DOHH2 (cell line): Measurements from ENCODE around the gene TEX54.

ENCODE experiments used
- EZH2phosphoT487 ChIP-seq: fragments of 200-600 bp; sonication (generic); IDR thresholded peaks from 2 replicates; pipeline ENCODE4 v1.6.1; 2017; ENCODE audit warnings: borderline replicate concordance, mild to moderate bottlenecking, antibody characterized with exemption, low read length, moderate library complexity, mixed read lengths
- TF ChIP-seq, protein P1 (sequence below): fragments of 200-600 bp; sonication (generic); IDR thresholded peaks from one replicate; pipeline ENCODE4 v1.5.1; 2014; ENCODE audit warnings: antibody characterized with exemption, mild to moderate bottlenecking, low read depth, low read length; ENCODE audit not compliant: poor library complexity, severe bottlenecking

- TF ChIP-seq, protein P1, sequence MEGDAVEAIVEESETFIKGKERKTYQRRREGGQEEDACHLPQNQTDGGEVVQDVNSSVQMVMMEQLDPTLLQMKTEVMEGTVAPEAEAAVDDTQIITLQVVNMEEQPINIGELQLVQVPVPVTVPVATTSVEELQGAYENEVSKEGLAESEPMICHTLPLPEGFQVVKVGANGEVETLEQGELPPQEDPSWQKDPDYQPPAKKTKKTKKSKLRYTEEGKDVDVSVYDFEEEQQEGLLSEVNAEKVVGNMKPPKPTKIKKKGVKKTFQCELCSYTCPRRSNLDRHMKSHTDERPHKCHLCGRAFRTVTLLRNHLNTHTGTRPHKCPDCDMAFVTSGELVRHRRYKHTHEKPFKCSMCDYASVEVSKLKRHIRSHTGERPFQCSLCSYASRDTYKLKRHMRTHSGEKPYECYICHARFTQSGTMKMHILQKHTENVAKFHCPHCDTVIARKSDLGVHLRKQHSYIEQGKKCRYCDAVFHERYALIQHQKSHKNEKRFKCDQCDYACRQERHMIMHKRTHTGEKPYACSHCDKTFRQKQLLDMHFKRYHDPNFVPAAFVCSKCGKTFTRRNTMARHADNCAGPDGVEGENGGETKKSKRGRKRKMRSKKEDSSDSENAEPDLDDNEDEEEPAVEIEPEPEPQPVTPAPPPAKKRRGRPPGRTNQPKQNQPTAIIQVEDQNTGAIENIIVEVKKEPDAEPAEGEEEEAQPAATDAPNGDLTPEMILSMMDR = no peak
- TF ChIP-seq EZH2phosphoT487 = no peak
Observed at GRCh38 chr11:62854013-62854824, 21.6 kb upstream of the TEX54 start.
